ENCODE data around the gene MPP2.
"Not testable (repeated sequence)": the region's sequence is repeated elsewhere in the genome, so short reads cannot be mapped to it uniquely, and the experiment has no call there.

MPP2 gene

GRCh38 chr17:43842975-43843325, 64.4 kb downstream of the MPP2 start:
- DNase-seq = no peak

DNA sequence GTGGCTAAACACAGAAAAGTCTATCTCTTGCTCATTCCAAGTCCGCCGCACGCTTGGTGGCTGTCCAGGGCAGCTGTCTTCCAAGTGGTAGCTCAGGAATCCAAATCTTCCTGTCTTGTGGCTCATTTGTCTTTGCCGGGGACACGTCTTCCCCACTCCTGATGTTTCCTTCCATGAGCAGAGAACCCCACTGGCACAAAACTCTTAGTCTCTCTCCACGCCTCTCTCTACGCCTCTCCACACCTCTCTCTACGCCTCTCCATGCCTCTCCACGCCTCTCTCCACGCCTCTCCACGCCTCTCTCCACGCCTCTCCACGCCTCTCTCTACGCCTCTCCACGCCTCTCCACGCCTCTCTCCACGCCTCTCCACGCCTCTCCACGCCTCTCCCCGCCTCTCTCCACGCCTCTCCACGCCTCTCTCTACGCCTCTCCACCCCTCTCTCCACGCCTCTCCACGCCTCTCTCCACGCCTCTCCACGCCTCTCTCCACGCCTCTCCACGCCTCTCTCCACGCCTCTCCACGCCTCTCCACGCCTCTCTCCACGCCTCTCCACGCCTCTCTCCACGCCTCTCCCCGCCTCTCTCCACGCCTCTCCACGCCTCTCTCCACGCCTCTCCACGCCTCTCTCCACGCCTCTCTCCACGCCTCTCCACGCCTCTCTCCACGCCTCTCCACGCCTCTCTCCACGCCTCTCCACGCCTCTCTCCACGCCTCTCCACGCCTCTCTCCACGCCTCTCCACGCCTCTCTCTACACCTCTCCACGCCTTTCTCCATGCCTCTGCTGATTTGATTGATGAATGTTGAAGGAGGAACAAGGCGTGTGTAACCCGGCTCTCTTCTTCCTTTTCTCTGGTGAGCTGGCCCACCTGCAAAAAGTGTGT, 65.0 kb downstream of the MPP2 start:
- DNase-seq = not testable (repeated sequence)

GRCh38 chr17:43841282-43841681, 66.1 kb downstream of the MPP2 start:
- DNase-seq = no peak

GRCh38 chr17:43840814-43841213, 66.5 kb downstream of the MPP2 start:
- no peak for DNase-seq

GRCh38 chr17:43839670-43840108, 67.6 kb downstream of the MPP2 start:
- DNase-seq = no peak

DNA sequence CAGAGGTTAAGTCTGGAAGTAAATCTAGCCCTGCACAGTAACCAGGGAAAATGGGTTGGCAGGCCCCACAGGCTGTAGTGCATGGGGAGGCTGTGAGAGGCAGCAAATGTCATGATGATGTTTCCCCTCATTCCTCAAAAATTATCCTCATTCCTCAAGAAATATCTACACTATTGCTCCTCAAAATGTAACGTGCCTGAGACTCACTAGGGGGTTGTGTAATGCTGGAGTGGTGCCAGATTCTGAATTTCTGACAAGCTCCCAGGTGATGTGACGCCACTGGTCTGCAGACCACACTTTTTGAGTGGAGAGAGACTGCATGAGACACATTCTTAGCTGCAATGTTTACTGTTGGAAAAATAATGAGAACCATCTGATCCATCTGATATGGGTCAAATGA, 73.2 kb downstream of the MPP2 start:
- no peak for DNase-seq

DNA sequence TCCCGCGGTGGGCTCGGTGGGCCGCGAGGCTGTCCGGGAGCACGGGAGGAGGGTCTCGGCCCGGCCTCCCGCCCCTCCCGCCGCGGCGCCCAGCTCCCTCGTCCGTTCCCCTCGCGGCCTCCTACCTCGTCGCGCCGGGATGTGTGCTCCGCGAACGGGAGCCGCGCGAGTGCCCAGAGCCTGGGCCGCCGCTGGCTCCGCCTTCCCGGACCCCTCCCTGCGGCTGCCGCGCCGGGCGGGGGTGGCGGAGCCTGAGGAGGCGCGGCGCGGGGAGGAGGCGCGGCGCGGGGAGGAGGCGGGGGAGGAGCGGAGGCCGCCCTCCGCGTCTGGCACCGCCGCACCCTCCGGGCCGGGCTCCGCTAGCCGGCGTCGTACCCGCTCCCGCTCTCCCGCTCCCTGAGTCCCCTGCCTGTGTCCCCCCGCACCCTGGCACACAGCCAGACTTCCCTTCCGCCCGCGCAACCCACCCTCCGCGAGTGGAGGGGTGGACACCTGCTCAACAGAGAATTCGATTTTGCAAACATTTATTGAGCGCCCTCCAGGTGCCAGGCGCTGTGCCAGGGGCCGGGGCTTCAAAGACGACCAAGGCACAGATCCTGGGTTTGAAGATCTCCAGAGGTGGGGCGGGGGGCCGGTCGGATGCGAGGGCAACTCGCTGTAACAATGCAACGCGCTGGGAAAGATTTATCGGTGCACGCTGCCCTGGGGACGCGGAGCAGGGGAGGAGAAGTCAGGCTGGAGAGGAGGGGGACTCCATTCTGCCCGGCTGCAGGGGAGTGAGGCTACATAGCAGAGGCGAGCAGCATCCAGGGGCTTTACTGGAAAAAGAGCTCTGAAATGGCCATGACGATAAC, 74.1 kb downstream of the MPP2 start, which contains the start of gene MPP3:
TSS of gene MPP3 (minus strand) at position 171 of the 854 bp plus-strand sequence. CDS start 1,240 bp downstream, outside the sequence.
- DNase-seq = peak; percentile 56 to 58

- DNase-seq = peak in 1 of 2 donors; percentile 6
These were observed 75.0 kb downstream of the MPP2 start for GRCh38 chr17:43832168-43832975.

DNA sequence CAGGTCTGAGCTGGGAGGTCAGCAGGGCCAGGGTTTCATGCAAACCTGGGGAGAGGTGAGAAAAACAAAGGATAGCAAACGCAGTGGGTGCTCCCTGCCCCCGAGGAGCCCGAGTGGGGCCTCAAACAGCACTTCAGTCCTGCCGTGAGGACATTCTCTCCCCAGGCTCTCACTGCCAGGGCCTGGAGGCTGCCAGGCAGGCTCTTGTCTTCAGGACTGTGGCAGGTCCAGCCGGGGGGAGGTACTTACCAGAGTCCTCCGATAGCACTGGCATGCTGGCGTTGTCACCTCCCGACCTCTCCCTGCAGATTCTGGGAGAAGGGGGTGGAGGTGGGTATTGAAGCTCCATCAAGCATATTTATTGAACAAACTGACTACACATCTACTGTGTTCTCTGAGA, 75.7 kb downstream of the MPP2 start:
- no peak for DNase-seq

GRCh38 chr17:43830510-43831140, 76.7 kb downstream of the MPP2 start:
- DNase-seq = no peak

DNA sequence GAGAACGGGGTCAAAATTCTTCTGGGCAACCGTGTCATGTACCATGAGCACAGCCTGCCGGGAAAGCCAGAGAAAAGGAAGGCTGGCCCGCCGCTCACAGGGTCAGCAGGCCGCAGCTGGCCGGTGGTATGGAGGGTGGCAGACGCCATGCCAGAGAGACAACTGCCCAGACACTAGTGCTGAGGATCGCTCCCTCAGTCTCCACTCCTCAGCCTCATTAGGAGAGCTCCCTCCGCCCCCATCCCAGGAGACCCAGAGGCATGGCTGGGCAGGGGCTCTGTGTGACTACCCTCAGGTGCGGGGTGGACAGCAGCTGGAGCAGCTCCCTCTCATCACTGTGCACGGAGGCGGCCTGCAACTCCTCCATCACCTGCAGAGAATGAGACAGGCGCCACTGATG, 77.6 kb downstream of the MPP2 start:
- DNase-seq = no peak

DNA sequence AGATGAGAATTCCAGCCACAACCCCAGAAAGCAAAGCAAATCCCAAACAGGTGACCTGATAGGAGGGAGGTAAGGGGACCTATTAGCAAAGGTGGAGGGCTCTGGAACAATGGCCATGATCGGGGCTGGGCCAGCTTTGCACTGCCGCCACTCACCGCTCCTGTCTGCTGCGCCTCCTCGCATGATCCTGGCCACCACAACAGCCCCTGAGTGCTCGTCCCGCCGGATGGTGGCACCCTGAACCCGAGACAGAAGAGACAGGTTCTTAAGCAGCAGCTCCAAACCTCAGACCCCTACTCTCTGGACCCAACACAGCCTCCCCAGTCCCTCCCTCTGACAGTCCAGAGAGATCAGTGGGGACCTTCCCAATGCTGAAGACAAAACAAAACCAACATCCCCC, 79.7 kb downstream of the MPP2 start:
- no peak for DNase-seq

- no peak for DNase-seq
These were observed 81.1 kb downstream of the MPP2 start for GRCh38 chr17:43826206-43826605.

DNA sequence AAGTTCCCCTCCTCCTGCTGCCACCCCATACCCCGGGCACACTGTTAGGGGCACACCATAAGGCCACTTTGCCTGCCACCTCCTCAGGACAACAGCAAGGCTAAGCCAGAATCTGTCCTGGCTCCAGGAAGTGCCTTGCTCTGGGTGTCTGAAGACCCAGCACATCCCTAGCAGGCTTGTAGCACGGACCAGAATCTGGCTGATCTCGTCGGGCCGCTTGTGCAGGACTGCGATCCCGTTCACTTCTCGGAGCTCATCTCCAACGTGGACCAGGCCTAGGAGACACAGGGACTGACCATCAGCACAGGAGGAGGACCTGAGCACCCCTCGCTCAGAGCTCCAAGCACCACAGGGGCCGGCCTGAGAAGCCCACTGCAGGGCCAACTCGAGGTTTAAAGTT, 81.8 kb downstream of the MPP2 start:
- DNase-seq = no peak

Measured in activated CD4-positive, alpha-beta T cell treated with anti-CD3 and anti-CD28 coated beads for 4 hours (primary cell).